ENCODE data around the gene NUMB.

The NUMB gene

DNA sequence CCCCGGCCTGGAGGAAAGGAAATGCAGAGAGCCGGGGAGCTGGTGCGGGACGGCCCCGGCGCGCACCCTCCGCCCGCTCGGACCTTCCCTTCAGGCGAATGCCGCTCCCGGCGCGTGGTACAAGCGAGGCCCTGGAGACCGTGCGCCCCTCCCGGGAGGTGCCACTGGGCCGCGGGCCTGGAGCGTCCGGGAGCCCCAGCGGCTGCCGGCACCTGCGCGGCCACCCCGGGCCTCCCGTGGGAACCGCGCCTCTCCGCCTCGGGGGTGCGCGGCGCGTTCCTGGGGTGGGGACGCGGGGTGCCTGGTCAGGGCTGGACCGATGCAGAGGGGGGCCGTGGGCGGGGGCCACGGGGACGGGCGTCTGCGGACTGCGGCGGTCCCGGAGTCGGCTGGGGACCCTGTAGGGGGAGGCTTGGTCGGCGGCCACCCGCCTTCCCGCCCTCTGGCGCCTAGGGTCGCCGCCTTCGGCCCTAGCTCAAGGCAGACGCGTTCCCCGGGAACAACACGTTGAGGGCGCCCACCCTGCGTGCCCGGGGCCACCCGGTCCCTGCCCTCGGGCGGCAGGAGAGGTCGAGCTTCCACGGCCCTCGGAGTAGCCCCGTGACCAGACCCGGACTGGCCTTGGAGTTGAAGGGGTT, 220.4 kb downstream of the NUMB start:
- TF ChIP-seq EZH2 (IDR thresholded peaks at IDR 0.05; ENCODE audit: borderline replicate concordance, low read depth, low read length, severe bottlenecking) = no peak
- TF ChIP-seq, protein P1, sequence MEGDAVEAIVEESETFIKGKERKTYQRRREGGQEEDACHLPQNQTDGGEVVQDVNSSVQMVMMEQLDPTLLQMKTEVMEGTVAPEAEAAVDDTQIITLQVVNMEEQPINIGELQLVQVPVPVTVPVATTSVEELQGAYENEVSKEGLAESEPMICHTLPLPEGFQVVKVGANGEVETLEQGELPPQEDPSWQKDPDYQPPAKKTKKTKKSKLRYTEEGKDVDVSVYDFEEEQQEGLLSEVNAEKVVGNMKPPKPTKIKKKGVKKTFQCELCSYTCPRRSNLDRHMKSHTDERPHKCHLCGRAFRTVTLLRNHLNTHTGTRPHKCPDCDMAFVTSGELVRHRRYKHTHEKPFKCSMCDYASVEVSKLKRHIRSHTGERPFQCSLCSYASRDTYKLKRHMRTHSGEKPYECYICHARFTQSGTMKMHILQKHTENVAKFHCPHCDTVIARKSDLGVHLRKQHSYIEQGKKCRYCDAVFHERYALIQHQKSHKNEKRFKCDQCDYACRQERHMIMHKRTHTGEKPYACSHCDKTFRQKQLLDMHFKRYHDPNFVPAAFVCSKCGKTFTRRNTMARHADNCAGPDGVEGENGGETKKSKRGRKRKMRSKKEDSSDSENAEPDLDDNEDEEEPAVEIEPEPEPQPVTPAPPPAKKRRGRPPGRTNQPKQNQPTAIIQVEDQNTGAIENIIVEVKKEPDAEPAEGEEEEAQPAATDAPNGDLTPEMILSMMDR (IDR thresholded peaks at IDR 0.05; ENCODE audit: borderline replicate concordance, extremely low read depth, low read length, poor library complexity, severe bottlenecking) = no peak
- no peaks in the 10 kb centered on the region for H3K9me3 ChIP-seq (ENCODE audit: insufficient read depth, low read length, severe bottlenecking)
- ATAC-seq (ENCODE audit: insufficient read depth, low read depth) (no peak), DNase-seq (no peak)
- H3K36me3 ChIP-seq (ENCODE audit: insufficient read depth, low read length) = no peaks in the 10 kb centered on the region
- no peak overlapping the region for H3K4me2 ChIP-seq (ENCODE audit: insufficient read depth, low read length)
- no peak overlapping the region for H3K9ac ChIP-seq (ENCODE audit: low read depth, low read length)
- no peaks in the 10 kb centered on the region for H3K79me2 ChIP-seq (ENCODE audit: insufficient read depth, low read length)
- H4K20me1 ChIP-seq (ENCODE audit: insufficient read depth, low read length) = no peaks in the 10 kb centered on the region
- H3K27ac ChIP-seq (ENCODE audit: low read length) = no peak overlapping the region
- H2AFZ ChIP-seq (ENCODE audit: low read depth, low read length) = no peak overlapping the region
- peaks cover 8% of the 10 kb centered on the region for H3K27me3 ChIP-seq (ENCODE audit: insufficient read depth, low read length, poor library complexity)
- H3K4me1 ChIP-seq (ENCODE audit: insufficient read depth, low read length) = peaks cover 14% of the 10 kb centered on the region
- H3K4me3 ChIP-seq (ENCODE audit: low read depth in 1 of 2, low read length in 2 of 2) = no peak overlapping the region

- Histone ChIP-seq H4K20me1 (ENCODE audit: insufficient read depth, low read length) (no peaks in the 10 kb centered on the region), H3K4me1 (ENCODE audit: insufficient read depth, low read length) (peaks cover 8% of the 10 kb centered on the region), H3K79me2 (ENCODE audit: insufficient read depth, low read length) (no peaks in the 10 kb centered on the region), H3K36me3 (ENCODE audit: insufficient read depth, low read length) (no peaks in the 10 kb centered on the region), H3K27ac (ENCODE audit: low read length) (no peak within 1 kb of the TSS), H3K27me3 (ENCODE audit: insufficient read depth, low read length, poor library complexity) (peaks cover 8% of the 10 kb centered on the region), H3K9ac (ENCODE audit: low read depth, low read length) (no peak within 1 kb of the TSS), H3K9me3 (ENCODE audit: insufficient read depth, low read length, severe bottlenecking) (no peaks in the 10 kb centered on the region), H3K4me2 (ENCODE audit: insufficient read depth, low read length) (no peak within 1 kb of the TSS), H2AFZ (ENCODE audit: low read depth, low read length) (no peak within 1 kb of the TSS), H3K4me3 (ENCODE audit: low read depth in 1 of 2, low read length in 2 of 2) (no peak within 1 kb of the TSS)
- TF ChIP-seq EZH2 (IDR thresholded peaks at IDR 0.05; ENCODE audit: borderline replicate concordance, low read depth, low read length, severe bottlenecking) = no peak
- TF ChIP-seq, protein P1 (IDR thresholded peaks at IDR 0.05; ENCODE audit: borderline replicate concordance, extremely low read depth, low read length, poor library complexity, severe bottlenecking) = no peak
- DNase-seq = no peak
- ATAC-seq (ENCODE audit: insufficient read depth, low read depth) = no peak
These were observed 221.0 kb downstream of the NUMB start, which contains the start of gene PAPLN for GRCh38 chr14:73237219-73237785. PAPLN (plus strand) TSS chr14:73237506; CDS start chr14:73239779, 2,273 bp downstream.

DNA sequence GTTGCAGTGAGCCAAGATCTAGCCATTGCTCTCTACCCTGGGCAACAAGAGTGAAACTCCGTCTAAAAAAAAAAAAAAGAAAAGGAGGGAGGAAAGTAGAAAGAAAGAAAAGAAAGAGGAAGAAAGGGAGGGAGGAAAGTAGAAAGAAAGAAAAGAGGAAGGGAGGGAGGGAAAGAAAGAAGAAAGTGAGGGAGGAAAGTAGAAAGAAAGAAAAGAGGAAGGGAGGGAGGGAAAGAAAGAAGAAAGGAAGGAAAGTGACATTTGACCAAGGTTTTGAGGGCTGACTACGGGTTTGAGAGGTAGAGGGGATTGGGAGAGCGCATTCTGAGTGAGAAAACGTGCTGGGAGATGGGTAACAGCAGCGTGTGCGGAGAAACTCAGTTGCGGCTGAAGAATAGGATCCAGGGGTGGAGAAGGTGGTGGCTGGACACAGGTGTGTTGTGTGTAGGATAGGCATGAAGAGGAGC, 221.6 kb downstream of the NUMB start:
- Histone ChIP-seq H3K36me3 (ENCODE audit: insufficient read depth, low read length) (no peaks in the 10 kb centered on the region), H3K9me3 (ENCODE audit: insufficient read depth, low read length, severe bottlenecking) (no peaks in the 10 kb centered on the region), H3K4me2 (ENCODE audit: insufficient read depth, low read length) (no peak overlapping the region), H3K9ac (ENCODE audit: low read depth, low read length) (no peak overlapping the region), H4K20me1 (ENCODE audit: insufficient read depth, low read length) (no peaks in the 10 kb centered on the region), H3K27me3 (ENCODE audit: insufficient read depth, low read length, poor library complexity) (peaks cover 8% of the 10 kb centered on the region), H2AFZ (ENCODE audit: low read depth, low read length) (no peak overlapping the region), H3K27ac (ENCODE audit: low read length) (no peak overlapping the region), H3K4me1 (ENCODE audit: insufficient read depth, low read length) (peaks cover 3% of the 10 kb centered on the region; the same call in 1 of the 2 replicates), H3K79me2 (ENCODE audit: insufficient read depth, low read length) (no peaks in the 10 kb centered on the region), H3K4me3 (ENCODE audit: low read depth in 1 of 2, low read length in 2 of 2) (no peak overlapping the region)
- TF ChIP-seq, protein P1 (IDR thresholded peaks at IDR 0.05; ENCODE audit: borderline replicate concordance, extremely low read depth, low read length, poor library complexity, severe bottlenecking) = no peak
- no peak for TF ChIP-seq EZH2 (IDR thresholded peaks at IDR 0.05; ENCODE audit: borderline replicate concordance, low read depth, low read length, severe bottlenecking)
- DNase-seq (no peak), ATAC-seq (ENCODE audit: insufficient read depth, low read depth) (no peak)
